Measurements from ENCODE around the gene IFT88. TPM values are rescaled to one million over a fixed set of nuclear protein-coding genes. Genes with fewer than 3 reads are reported as not detected.

The IFT88 gene
- total RNA-seq, 1 experiment from 2014 or later: 5.2 TPM

- H3K4ac ChIP-seq (ENCODE audit: low read depth, low read length): no peak overlapping the region
- no peaks in the 10 kb centered on the region for H3K79me2 ChIP-seq (ENCODE audit: insufficient read depth, low read length)
- H3K4me2 ChIP-seq (ENCODE audit: insufficient read depth, insufficient read length, low read length): no peak overlapping the region
- no peaks in the 10 kb centered on the region for H3K79me1 ChIP-seq (ENCODE audit: insufficient read depth, low read depth, low read length, poor library complexity, severe bottlenecking)
- no peak overlapping the region for H2BK120ac ChIP-seq (ENCODE audit: low read depth, low read length, poor library complexity, severe bottlenecking)
- no peak overlapping the region for H3K18ac ChIP-seq (ENCODE audit: insufficient read length, low read depth, low read length)
- Mint-ChIP-seq H3K27me3 (ENCODE audit: low read depth) (no peaks in the 10 kb centered on the region), H3K27ac (no peak overlapping the region), H3K4me1 (peaks cover 0 to 7% of the 10 kb centered on the region in 2 experiments; a peak in 1 of 4 replicates), H3K9me3 (peaks cover 6 to 16% of the 10 kb centered on the region in 2 experiments), H3K4me3 (no peak overlapping the region), H3K36me3 (ENCODE audit: insufficient read depth in 1 of 3, low read depth in 3 of 3) (peaks cover 21 to 56% (median 29%) of the 10 kb centered on the region in 3 experiments)
- no peak overlapping the region for H4K91ac ChIP-seq (ENCODE audit: insufficient read length, low read depth, low read length)
- H3K23me2 ChIP-seq (ENCODE audit: insufficient read length, low read depth, low read length, poor library complexity, severe bottlenecking): no peaks in the 10 kb centered on the region
- no peaks in the 10 kb centered on the region for H3K27me3 ChIP-seq (ENCODE audit: insufficient read depth, low read length)
- no peak overlapping the region for H2BK12ac ChIP-seq (ENCODE audit: insufficient read length, low read depth, low read length)
- H3K27ac ChIP-seq (ENCODE audit: insufficient read length, low read depth, low read length): no peak overlapping the region
- no peak for DNase-seq
- TF ChIP-seq, protein P1, sequence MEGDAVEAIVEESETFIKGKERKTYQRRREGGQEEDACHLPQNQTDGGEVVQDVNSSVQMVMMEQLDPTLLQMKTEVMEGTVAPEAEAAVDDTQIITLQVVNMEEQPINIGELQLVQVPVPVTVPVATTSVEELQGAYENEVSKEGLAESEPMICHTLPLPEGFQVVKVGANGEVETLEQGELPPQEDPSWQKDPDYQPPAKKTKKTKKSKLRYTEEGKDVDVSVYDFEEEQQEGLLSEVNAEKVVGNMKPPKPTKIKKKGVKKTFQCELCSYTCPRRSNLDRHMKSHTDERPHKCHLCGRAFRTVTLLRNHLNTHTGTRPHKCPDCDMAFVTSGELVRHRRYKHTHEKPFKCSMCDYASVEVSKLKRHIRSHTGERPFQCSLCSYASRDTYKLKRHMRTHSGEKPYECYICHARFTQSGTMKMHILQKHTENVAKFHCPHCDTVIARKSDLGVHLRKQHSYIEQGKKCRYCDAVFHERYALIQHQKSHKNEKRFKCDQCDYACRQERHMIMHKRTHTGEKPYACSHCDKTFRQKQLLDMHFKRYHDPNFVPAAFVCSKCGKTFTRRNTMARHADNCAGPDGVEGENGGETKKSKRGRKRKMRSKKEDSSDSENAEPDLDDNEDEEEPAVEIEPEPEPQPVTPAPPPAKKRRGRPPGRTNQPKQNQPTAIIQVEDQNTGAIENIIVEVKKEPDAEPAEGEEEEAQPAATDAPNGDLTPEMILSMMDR (conservative IDR thresholded peaks at IDR 0.05): no peak
- H3K23ac ChIP-seq (ENCODE audit: insufficient read length, low read depth, low read length): no peak overlapping the region
- no peaks in the 10 kb centered on the region for H3K9me3 ChIP-seq (ENCODE audit: control insufficient read depth, low read depth, low read length)
- no peak overlapping the region for H4K5ac ChIP-seq (ENCODE audit: insufficient read length, low read depth, low read length)
- H3K9ac ChIP-seq (ENCODE audit: extremely low read depth, insufficient read length, low read length): no peak overlapping the region
- WGBS (ENCODE audit: extremely low coverage, insufficient read length, low lambda C conversion rate): no CpG with 5 or more reads among the region's 5 CpGs
- H2AFZ ChIP-seq (ENCODE audit: low read length): no peak overlapping the region
- no peak overlapping the region for H4K8ac ChIP-seq (replicated peaks; ENCODE audit: insufficient read length, low read depth, low read length)
- no peak overlapping the region for H3K56ac ChIP-seq (ENCODE audit: insufficient read length, low read depth, low read length)
- no peak overlapping the region for H3T11ph ChIP-seq (ENCODE audit: low read length)
- no peaks in the 10 kb centered on the region for H3K4me1 ChIP-seq (ENCODE audit: insufficient read depth, low read length)
- no peak overlapping the region for H2BK5ac ChIP-seq (ENCODE audit: insufficient read length, low read length)
- H4K20me1 ChIP-seq (ENCODE audit: control insufficient read depth, insufficient read depth, insufficient read length): no peaks in the 10 kb centered on the region
- no peak overlapping the region for H2BK15ac ChIP-seq (ENCODE audit: low read depth, low read length)
- H2BK20ac ChIP-seq (ENCODE audit: low read depth, low read length, poor library complexity, severe bottlenecking): no peak overlapping the region
- H3K14ac ChIP-seq (ENCODE audit: insufficient read depth, low read length): no peak overlapping the region
- no peak overlapping the region for H2AK5ac ChIP-seq (ENCODE audit: insufficient read length, low read length)
These were observed 13.3 kb downstream of the IFT88 start for GRCh38 chr13:20580257-20580656.

All from H9 (cell line).